Measurements from ENCODE around the gene PDE9A.

Gene PDE9A

GRCh38 chr21:42615924-42616323 is 37.5 kb upstream of the PDE9A start:
- Mint-ChIP-seq H3K27ac (no peak overlapping the region), H3K9me3 (peaks cover 6% of the 10 kb centered on the region), H3K4me3 (no peak overlapping the region), H3K36me3 (ENCODE audit: low read depth) (no peaks in the 10 kb centered on the region), H3K4me1 (peaks cover 15% of the 10 kb centered on the region), H3K27me3 (ENCODE audit: low read depth) (peaks cover 5% of the 10 kb centered on the region)
- no peak for TF ChIP-seq CTCF (IDR thresholded peaks at IDR 0.05; ENCODE audit: unreplicated experiment in 3 of 3)

- Mint-ChIP-seq H3K27me3 (ENCODE audit: low read depth) (peaks cover 5% of the 10 kb centered on the region), H3K4me3 (no peak overlapping the region), H3K9me3 (peaks cover 6% of the 10 kb centered on the region), H3K36me3 (ENCODE audit: low read depth) (no peaks in the 10 kb centered on the region), H3K4me1 (peaks cover 20% of the 10 kb centered on the region), H3K27ac (no peak overlapping the region)
- TF ChIP-seq CTCF (IDR thresholded peaks at IDR 0.05; ENCODE audit: unreplicated experiment in 3 of 3) = no peak
Measured at GRCh38 chr21:42616446-42616845, 37.0 kb upstream of the PDE9A start.

- H3K9me3 Mint-ChIP-seq = peaks cover 6% of the 10 kb centered on the region
- no peak overlapping the region for H3K4me3 Mint-ChIP-seq
- peaks cover 25% of the 10 kb centered on the region for H3K4me1 Mint-ChIP-seq
- no peak for TF ChIP-seq CTCF (IDR thresholded peaks at IDR 0.05; ENCODE audit: unreplicated experiment in 3 of 3)
- peaks cover 8% of the 10 kb centered on the region for H3K27me3 Mint-ChIP-seq (ENCODE audit: low read depth)
- no peaks in the 10 kb centered on the region for H3K36me3 Mint-ChIP-seq (ENCODE audit: low read depth)
- H3K27ac Mint-ChIP-seq = no peak overlapping the region
Measured at GRCh38 chr21:42616941-42617340, 36.5 kb upstream of the PDE9A start.

GRCh38 chr21:42617486-42617885 is 35.9 kb upstream of the PDE9A start:
- no peak for TF ChIP-seq CTCF (IDR thresholded peaks at IDR 0.05; ENCODE audit: unreplicated experiment in 3 of 3)
- Mint-ChIP-seq H3K9me3 (peaks cover 4% of the 10 kb centered on the region), H3K27me3 (ENCODE audit: low read depth) (peaks cover 12% of the 10 kb centered on the region), H3K36me3 (ENCODE audit: low read depth) (no peaks in the 10 kb centered on the region), H3K27ac (peak overlapping the region in 1 of 3 experiments; percentile 86), H3K4me1 (peaks cover 31% of the 10 kb centered on the region), H3K4me3 (no peak overlapping the region)

GRCh38 chr21:42618707-42619102 is 34.7 kb upstream of the PDE9A start:
- Mint-ChIP-seq H3K4me3 (no peak overlapping the region), H3K9me3 (no peaks in the 10 kb centered on the region), H3K36me3 (ENCODE audit: low read depth) (no peaks in the 10 kb centered on the region), H3K27me3 (ENCODE audit: low read depth) (peaks cover 14% of the 10 kb centered on the region), H3K27ac (peak overlapping the region; percentile 64 to 86 (median 69)), H3K4me1 (peaks cover 36% of the 10 kb centered on the region)
- no peak for TF ChIP-seq CTCF (IDR thresholded peaks at IDR 0.05; ENCODE audit: unreplicated experiment in 3 of 3)

GRCh38 chr21:42619166-42619565 is 34.3 kb upstream of the PDE9A start:
- Mint-ChIP-seq H3K27ac (peak overlapping the region; percentile 64 to 86 (median 69)), H3K4me3 (no peak overlapping the region), H3K4me1 (peaks cover 40% of the 10 kb centered on the region), H3K36me3 (ENCODE audit: low read depth) (no peaks in the 10 kb centered on the region), H3K9me3 (no peaks in the 10 kb centered on the region), H3K27me3 (ENCODE audit: low read depth) (peaks cover 14% of the 10 kb centered on the region)
- no peak for TF ChIP-seq CTCF (IDR thresholded peaks at IDR 0.05; ENCODE audit: unreplicated experiment in 3 of 3)

Measured in nephron (organoid).